Vagina (tissue), 2 donors: ENCODE results near the gene ACTL10. TPM values are rescaled to one million over a fixed set of nuclear protein-coding genes. Genes with fewer than 3 reads are reported as not detected.
"Not testable (repeated sequence)": the region's sequence is repeated elsewhere in the genome, so short reads cannot be mapped to it uniquely, and the experiment has no call there.

Experiments
- DNase-seq, 2 donors: peaks; one replicate each; pipeline ENCODE4 v3.0.0-alpha.2; 2017; ENCODE audit errors: extremely low spot score in 2 of 2
- H3K27ac ChIP-seq: fragments of 200-600 bp; sonication (generic); one replicate; pipeline ENCODE4 v1.5.1; 2019
- H3K27me3 ChIP-seq: fragments of 200-600 bp; sonication (generic); one replicate; pipeline ENCODE4 v1.5.1; 2019
- H3K36me3 ChIP-seq, 2 donors: fragments of 200-600 bp; sonication (generic); one replicate each; pipeline ENCODE4 v1.5.1; 2017 to 2019
- H3K4me1 ChIP-seq: fragments of 200-600 bp; sonication (generic); one replicate; pipeline ENCODE4 v1.5.1; 2019
- H3K4me3 ChIP-seq, 2 donors: fragments of 200-600 bp; sonication (generic); 1 replicate in 1 of 2; 2 replicates in 1 of 2; pipeline ENCODE4 v1.5.1; 2016 to 2019
- H3K9me3 ChIP-seq: fragments of 200-600 bp; sonication (generic); one replicate; pipeline ENCODE4 v1.5.1; 2019
- CTCF ChIP-seq, 3 experiments: fragments of 450-650 bp in 2 of 3; fragments of 200-600 bp in 1 of 3; sonication (generic) in 1 of 3; IDR thresholded peaks; one replicate each; pipeline ENCODE4 v1.5.1; 2017 to 2019; ENCODE audit warnings: antibody characterized with exemption in 3 of 3, mild to moderate bottlenecking in 2 of 3, moderate library complexity in 2 of 3
- POLR2A ChIP-seq, 2 donors: fragments of 450-650 bp; IDR thresholded peaks; one replicate each; pipeline ENCODE4 v1.6.1; 2017; ENCODE audit warnings: antibody characterized with exemption in 2 of 2, mild to moderate bottlenecking in 2 of 2, moderate library complexity in 2 of 2
- POLR2AphosphoS5 ChIP-seq, 2 donors: sonication (generic); formaldehyde crosslinking; IDR thresholded peaks; one replicate each; pipeline ENCODE4 v1.9.0; 2017; ENCODE audit warnings: antibody characterized with exemption in 2 of 2, mild to moderate bottlenecking in 2 of 2, low read depth in 1 of 2; ENCODE audit not compliant: insufficient read depth in 1 of 2
- intact Hi-C: fragments of 100-400 bp; cut with DNase I; formaldehyde crosslinking; loops from one replicate; pipeline ENCODE4 v1.15.1; 2023
- total RNA-seq: library from RNA; depleted of rRNA; stranded (reverse); fragments of >200 nt; gene quantifications from one replicate; pipeline ENCODE4 v1.2.3, GENCODE V29; 2016

Gene ACTL10
- total RNA-seq, 1 donor from 2014 or later = 1.5 TPM

- Histone ChIP-seq H3K27ac (no peak overlapping the region), H3K36me3 (peaks cover 0 to 37% of the 10 kb centered on the region in 2 donors), H3K4me3 (no peak overlapping the region), H3K4me1 (peaks cover 26% of the 10 kb centered on the region), H3K9me3 (no peaks in the 10 kb centered on the region), H3K27me3 (no peaks in the 10 kb centered on the region)
- TF ChIP-seq POLR2AphosphoS5 (IDR thresholded peaks at IDR 0.05; ENCODE audit: insufficient read depth in 1 of 2, low read depth in 1 of 2) (no peak), CTCF (IDR thresholded peaks at IDR 0.05) (no peak), POLR2A (IDR thresholded peaks at IDR 0.05) (no peak)
- DNase-seq = no peak
- intact Hi-C loops = no loop called here
These were observed 21.3 kb upstream of the ACTL10 start for GRCh38 chr20:33645396-33645795.

- TF ChIP-seq CTCF (IDR thresholded peaks at IDR 0.05) = no peak
- no peaks in the 10 kb centered on the region for H3K27me3 ChIP-seq
These were observed 20.6 kb upstream of the ACTL10 start for GRCh38 chr20:33646191-33646590.

GRCh38 chr20:33646959-33647602 lies 19.7 kb upstream of the ACTL10 start:
- H3K27ac ChIP-seq = peak overlapping the region; percentile 9
- H3K27me3 ChIP-seq, H3K9me3 ChIP-seq, H3K4me3 ChIP-seq, DNase-seq, intact Hi-C loops: not testable (repeated sequence)
- peaks cover 31% of the 10 kb centered on the region for H3K4me1 ChIP-seq
- peaks cover 0 to 21% of the 10 kb centered on the region in 2 donors for H3K36me3 ChIP-seq

More at GRCh38 chr20:33646191-33646590, 20.6 kb upstream of the ACTL10 start:
- Histone ChIP-seq H3K4me1 (peaks cover 27% of the 10 kb centered on the region), H3K27ac (no peak overlapping the region), H3K4me3 (no peak overlapping the region), H3K9me3 (no peaks in the 10 kb centered on the region), H3K36me3 (peaks cover 0 to 29% of the 10 kb centered on the region in 2 donors)
- no peak for DNase-seq
- intact Hi-C loops = no loop called here

GRCh38 chr20:33647603-33648395 lies 18.9 kb upstream of the ACTL10 start:
- Histone ChIP-seq H3K9me3 (no peaks in the 10 kb centered on the region), H3K27ac (peak overlapping the region; percentile 9), H3K4me3 (no peak overlapping the region), H3K36me3 (peaks cover 0 to 21% of the 10 kb centered on the region in 2 donors), H3K4me1 (peaks cover 31% of the 10 kb centered on the region), H3K27me3 (no peaks in the 10 kb centered on the region)
- DNase-seq = no peak
- intact Hi-C loops = no loop called here
- TF ChIP-seq POLR2AphosphoS5 (IDR thresholded peaks at IDR 0.05; ENCODE audit: insufficient read depth in 1 of 2, low read depth in 1 of 2) (no peak), POLR2A (IDR thresholded peaks at IDR 0.05) (no peak), CTCF (IDR thresholded peaks at IDR 0.05) (no peak)

- Histone ChIP-seq H3K27ac (peak overlapping the region; percentile 54), H3K9me3 (no peaks in the 10 kb centered on the region), H3K4me1 (peaks cover 37% of the 10 kb centered on the region), H3K27me3 (no peaks in the 10 kb centered on the region), H3K4me3 (no peak overlapping the region), H3K36me3 (peaks cover 0 to 16% of the 10 kb centered on the region in 2 donors)
- no peak for DNase-seq
- intact Hi-C loops = no loop called here
- TF ChIP-seq POLR2A (IDR thresholded peaks at IDR 0.05) = no peak
- no peak for TF ChIP-seq POLR2AphosphoS5 (IDR thresholded peaks at IDR 0.05; ENCODE audit: insufficient read depth in 1 of 2, low read depth in 1 of 2)
- TF ChIP-seq CTCF (IDR thresholded peaks at IDR 0.05) = no peak
These were observed 18.2 kb upstream of the ACTL10 start for GRCh38 chr20:33648396-33649004.
